NK-92 (cell line): ENCODE measurements around the gene NUP210L.
"Not testable (repeated sequence)": the region's sequence is repeated elsewhere in the genome, so short reads cannot be mapped to it uniquely, and the experiment has no call there.

Experiments
- DNase-seq: peaks from one replicate; lab custom pipeline; 2025; ENCODE audit not compliant: unreplicated experiment; lab: John Stamatoyannopoulos, UW

Gene NUP210L

DNA sequence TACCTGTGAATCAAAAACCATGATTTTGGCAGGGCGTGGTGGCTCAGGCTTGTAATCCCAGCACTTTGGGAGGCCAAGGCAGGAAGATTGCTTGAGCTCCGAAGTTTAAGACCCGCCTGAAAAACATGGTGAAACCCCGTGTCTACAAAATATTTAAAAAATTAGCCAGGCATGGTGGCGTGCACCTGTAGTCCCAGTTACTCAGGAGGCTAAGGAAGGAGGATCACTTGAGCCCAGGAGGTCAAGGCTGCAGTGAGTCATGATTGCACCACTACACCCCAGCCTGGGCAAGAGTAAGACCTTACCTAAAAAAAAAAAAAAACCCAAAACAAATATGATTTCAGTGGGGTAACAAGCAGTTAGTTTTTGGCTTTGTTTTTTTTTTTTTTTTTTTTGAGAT lies 54.7 kb downstream of the NUP210L start:
- DNase-seq, result not testable (repeated sequence)

DNA sequence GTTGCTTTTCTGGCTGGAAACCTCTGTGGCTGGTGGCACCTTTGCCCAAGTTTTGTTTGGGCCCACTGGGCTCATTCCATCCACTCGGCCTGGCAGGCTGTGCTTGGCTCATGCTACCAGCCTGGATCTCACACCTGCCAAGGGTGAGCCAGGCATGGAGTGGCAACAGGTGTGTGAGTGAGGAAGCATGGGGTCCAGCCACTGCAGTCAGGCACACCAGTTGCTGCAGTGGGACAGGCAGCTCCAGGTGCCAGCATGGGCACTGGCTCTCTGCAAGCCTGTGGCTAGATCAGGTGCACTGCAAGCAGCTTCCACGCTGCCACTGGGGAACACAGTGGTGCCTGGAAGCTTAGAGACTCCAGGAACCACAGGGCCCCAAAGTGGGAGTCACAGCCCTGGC lies 57.0 kb downstream of the NUP210L start:
- DNase-seq, result no peak

DNA sequence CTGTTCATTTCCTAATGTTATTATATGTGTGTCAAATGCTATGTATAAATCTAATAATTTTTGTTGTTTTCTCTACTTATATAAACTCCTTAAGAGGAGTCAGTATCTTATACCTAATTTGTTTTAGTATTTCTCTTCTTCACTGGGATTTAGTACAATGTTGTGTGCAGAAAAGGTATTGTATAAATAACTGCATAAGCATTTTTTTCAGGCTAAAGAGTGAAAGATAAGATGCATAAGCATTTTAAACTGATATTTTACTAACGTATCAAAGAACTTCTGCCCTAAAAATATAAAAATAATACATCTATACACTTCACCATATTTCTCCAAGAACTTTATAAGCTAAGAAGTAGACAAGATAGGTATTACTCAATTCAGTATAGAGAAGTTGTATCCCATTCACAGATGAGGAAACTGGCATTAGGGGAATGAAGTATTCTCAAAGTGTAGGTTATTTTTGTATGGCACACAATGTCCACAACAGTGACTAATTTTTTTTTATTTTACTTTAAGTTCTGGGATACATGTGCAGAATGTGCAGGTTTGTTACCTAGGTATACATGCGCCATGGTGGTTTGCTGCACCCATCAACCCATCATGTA lies 59.3 kb downstream of the NUP210L start:
- DNase-seq, result no peak

DNA sequence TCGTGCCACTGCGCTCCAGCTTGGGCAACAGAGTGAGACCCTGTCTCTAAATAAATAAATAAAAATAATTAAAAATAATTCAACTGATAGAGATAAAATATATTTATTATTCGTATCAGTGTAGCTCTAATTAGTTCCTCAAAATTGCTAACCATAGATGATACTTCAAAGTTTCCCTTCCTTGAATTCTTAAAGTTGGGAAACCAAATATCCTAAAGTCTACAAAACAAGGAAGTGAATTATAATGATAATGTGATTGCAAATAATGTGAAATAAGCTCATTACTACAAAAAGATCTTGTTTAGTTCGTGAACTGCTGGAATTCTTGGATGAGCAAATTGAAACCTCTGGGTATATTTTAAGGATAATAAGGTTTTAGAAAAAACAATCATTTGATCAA lies 60.5 kb downstream of the NUP210L start:
- no peak for DNase-seq

DNA sequence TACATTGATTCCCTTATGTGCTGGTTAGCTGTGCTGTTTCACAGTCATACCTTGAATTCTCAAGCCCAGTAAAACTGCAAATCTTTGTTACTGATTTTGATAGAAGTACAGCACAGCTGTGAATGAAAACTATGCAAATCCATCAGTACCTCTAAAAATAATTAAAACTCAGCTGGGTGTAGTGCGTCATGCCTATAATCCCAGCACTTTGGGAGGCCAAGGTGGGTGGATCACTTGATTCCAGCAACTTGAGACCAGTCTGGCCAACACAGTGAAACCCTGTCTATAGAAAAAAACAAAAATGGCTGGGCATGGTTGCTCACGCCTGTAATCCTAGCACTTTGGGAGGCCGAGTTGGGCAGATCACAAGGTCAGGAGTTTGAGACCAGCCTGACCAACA lies 61.2 kb downstream of the NUP210L start:
- no peak for DNase-seq

DNA sequence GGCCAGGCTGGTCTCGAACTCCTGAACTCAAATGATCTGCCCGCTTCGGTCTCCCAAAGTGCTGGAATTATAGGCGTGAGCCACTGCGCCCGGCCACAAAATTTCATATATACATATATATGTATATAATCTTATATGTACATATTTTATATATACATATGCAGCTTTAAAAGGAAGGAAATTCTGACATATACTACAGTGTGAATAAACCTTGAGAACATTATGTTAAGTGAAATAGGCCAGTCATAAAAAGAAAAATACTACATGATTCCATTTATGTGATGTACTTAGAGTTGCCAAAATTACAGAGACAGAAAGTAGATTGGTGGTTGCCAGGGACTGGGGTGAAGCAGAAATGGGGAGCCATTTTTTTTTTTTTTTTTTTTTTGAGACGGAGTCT lies 63.2 kb downstream of the NUP210L start:
- no peak for DNase-seq

DNA sequence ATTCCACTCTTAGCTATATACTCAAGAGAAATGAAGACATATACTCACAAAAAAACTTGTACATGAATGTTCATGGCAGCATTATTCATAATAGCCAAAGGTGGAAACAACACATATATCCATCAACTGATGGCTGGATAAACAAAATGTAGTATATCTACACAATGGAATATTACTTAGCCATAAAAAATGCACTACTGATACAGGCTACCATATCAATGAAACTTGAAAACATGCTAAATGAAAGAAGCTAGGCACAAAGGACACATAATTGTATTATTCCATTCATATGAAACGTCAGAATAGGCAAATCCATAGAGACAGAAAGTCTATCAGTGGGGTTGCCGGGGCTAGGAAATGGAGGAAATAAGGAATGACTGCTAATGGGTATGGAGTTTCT lies 67.3 kb downstream of the NUP210L start:
- DNase-seq, result no peak

DNA sequence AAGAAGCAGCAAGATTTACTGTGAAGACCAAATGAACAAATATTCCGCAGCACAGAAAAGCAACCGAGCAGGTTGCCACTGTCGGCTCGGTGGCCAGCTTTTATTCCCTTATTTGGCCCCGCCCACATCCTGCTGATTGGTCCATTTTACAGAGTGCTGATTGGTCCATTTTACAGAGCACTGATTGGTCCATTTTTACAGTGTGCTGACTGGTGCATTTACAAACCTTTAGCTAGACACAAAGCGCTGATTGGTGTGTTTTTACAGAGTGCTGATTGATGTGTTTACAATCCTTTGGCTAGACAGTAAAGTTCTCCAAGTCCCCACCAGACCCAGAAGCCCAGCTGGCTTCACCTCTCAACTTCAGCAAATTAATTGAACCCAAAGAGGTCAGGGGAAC lies 71.8 kb downstream of the NUP210L start:
- not testable (repeated sequence) for DNase-seq

DNA sequence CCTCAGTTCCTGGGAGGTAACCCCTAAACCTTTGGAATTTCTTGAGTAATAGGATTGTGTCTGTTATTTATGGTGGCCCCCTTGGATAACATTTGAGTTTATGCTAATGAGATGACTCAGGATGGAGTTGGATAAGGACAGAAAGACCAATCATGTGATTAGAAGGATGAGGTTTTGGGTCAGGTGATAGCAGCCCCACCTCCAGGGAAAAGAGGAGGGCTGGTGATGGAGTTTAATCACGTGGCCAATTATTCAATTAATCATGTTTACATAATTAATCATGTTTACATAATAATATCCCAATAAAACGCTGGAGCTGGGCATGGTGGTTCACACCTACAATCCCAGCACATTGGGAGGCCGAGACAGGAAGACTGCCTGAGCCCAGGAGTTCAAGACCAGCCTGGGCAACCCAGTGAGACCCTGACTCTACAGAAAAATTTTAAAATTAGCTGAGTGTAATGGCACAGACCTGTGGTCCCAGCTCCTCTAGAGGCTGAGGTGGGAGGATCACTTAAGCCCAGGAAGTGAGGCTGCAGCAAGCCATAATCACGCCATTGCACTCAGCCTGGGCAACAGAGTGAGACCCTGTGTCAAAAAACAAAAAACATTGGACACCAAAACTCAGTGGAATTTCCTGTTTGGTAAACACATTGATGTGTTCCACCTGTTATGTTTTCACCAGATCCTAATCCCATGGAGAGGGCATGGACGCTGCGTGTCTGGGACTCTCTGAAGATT lies 73.3 kb downstream of the NUP210L start:
- no peak for DNase-seq

DNA sequence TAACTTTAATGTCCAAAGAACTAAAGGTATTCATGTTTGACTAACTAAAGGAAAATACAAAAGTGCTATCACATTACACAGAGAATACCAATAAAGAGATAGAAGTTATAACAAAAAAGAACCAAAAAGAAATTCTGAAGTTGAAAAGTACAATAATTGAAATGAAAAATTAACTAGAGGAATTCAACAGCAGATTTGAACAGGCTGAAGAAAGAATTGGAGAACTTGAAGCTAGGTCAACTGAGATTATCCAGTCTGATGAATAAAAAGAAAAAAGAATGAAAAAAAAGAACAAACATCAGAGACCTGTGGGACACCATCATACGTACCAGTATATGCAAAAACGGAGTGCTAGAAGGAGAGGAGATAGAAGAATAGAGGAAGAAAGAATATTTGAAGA lies 78.5 kb downstream of the NUP210L start:
- no peak for DNase-seq

DNA sequence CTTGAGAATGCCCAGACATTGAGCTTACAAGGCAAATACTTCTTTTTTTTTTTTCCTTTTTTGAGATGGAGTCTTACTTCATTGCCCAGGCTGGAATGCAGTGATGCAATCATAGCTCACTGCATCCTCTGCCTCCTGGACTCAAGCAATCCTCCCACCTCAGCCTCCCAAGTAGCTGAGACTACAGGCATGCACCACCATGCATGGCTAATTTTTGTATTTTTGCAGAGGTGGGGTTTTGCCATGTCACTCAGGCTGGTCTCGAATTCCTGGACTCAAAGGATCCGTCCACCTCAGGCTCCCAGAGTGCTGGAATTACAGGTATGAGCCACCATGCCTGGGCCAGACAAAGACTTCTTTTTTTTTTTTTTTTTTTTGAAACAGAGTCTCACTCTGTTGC lies 79.1 kb downstream of the NUP210L start:
- no peak for DNase-seq

DNA sequence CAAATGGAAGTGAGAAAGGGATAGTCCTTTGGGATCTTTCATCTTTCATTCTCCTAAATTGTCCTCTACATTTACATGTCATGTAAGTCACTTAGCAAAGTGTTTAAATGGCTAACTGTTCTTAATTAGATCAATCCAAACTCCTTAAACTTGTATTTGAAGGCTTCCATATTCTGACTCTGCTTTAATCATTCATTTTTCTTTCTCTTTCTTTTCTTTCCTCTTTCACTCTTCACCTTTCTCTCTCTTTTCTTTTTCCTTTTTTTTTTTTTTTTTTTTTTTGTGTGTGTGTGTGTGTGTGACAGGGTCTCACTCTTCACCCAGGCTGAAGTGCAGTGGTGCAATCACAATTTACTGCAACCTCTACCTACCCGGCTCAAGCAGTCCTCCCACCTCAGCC lies 92.6 kb downstream of the NUP210L start:
- no peak for DNase-seq

DNA sequence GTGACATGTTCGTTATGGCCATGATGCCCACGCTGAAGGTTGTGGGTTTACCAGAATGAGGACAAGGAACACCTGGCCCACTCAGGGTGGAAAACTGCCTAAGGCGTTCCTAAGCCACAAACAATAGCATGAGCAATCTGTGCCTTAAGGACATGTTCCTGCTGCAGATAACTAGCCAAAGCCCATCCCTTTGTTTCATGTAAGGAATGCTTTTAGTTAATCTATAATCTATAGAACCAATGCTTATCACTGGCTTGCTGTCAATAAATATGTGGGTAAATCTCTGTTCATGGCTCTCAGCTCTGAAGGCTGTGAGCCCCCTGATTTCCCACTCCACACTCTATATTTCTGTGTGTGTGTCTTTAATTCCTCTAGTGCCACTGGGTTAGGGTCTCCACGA lies 107.4 kb downstream of the NUP210L start:
- not testable (repeated sequence) for DNase-seq

DNA sequence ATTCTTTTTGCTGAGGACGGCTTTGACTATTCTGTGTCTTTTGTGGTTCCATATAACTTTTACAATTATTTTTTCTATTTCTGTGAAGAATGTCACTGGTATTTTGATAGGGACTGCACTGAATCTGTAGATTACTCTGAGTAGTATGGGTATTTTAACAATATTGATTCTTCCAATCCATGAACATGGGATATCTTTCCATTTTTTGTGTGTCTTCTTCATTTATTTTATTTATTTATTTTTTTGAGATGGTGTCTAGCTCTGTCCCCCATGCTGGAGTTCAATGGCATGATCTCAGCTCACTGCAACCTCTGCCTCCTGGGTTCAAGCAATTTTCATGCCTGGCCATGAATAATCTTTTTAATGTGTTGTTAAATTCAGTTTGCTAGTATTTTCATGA lies 121.2 kb downstream of the NUP210L start:
- not testable (repeated sequence) for DNase-seq

DNA sequence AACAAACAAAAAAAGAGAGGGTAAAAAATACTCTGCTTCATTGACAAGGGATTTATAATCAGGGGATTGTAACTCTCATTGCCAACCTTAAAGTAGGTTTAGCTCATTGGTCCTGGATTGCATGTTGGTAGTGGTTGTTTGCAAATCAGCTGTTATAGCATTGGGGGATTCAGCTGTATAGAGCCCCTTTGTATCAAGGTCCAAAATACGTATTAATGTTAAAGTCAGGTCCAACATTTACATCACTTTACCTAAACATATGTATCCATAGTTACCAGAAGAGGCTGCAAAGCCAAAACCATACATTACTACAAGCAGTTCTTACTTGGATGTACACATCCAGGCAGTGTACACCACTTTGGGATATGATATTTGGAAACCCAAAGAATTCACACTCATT lies 134.9 kb downstream of the NUP210L start:
- no peak for DNase-seq

DNA sequence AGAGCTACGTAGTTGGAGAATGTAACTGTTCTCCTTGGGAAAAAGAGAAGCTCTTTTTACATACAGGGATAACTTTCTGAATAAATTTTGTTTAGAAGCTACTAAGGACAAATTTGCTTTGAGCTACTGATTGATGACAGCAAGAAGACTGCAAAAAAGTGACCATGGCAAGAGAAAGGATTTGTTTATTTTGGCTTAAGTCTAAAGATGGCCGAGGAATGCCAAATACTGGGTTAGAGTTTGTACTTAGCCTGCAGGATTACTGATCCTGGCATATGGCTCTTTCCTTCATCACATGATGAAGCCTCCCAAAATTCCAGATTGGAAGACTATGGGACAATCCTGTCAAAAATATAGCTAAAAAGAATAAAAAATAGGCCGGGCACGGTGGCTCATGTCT lies 135.6 kb downstream of the NUP210L start:
- no peak for DNase-seq

DNA sequence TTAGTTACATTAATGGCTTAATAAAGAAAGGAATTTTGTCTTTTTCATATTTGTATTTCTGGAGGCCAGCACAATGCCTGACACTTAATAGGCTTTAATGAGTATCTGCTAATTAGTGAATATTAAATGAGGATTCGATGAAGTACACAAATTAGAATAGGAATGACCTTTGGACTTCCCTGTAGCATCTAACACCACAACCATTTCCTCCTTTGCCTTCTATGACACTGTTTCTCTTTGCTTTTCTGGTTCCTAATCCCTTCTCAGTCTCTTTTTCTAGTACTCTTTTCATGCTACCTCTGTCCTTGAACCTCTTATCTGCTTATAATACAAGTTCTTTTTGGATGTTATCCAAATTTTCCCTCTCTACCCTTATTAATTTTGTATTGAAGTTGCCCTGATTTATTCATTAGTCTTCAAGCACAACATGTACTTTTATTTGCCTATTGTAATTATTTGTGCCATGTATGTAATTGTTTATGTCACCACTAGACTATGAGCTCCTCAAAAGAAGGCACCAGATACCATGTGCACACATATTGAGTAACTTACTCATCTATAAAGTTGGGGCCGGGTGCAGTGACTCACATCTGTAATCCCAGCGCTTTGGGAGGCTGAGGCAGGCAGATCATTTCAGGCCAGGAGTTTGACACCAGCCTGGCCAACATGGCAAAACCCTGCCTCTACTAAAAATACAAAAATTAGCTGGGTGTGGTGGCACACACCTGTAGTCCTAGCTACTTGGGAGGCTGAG lies 140.5 kb downstream of the NUP210L start:
- DNase-seq, result no peak

DNA sequence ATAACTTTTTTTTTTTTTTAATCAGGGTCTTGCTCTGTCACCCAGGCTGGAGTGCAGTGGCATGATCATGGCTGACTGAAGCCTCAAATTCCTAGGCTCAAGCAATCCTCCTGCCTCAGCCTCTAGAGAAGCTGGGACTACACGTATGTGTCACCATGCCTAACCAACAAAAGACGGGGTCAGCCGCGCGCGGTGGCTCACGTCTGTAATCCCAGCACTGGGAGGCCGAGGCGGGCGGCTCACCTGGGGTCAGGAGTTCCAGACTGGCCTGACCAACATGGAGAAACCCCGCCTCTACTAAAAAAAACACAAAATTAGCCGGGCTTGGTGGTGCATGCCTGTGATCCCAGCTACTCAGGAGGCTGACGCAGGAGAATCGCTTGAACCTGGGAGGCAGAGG lies 142.3 kb downstream of the NUP210L start:
- DNase-seq, result not testable (repeated sequence)

DNA sequence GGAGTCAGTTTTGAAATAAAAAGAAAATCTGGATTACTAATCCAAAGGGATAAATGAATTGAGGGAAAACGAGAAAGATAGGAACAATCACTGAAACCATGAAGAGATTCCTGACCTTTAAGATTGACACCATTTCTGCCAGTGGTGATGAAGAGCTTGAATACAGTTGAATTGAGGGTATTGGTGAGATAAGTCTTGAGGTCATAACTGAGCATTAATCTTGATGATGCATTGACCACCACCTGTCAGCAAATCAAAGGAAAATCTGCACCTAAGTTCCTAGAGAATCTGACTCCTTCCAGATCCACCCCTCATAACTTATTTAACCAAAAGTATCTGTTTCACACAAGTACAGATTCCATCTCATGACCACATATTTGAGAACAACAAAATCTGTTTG lies 142.7 kb downstream of the NUP210L start:
- DNase-seq, result no peak

DNA sequence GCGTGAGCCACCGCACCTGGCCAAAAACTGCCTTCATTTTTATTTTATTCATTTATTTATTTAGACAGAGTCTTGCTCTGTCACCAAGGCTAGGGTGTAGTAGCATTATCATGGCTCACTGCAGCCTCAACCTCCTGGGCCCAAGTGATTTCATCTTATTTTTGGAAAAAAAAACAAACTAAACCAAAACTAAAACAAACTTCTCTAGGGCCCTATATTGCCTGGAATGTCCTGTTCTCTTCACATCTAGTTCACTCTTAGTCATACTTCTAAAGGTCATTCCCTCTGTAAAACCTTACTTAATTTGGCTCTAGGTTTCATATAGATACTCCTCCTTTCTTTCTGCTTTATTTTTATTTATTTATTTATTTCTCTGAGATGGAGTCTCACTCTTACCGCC lies 148.7 kb downstream of the NUP210L start:
- DNase-seq, result no peak

DNA sequence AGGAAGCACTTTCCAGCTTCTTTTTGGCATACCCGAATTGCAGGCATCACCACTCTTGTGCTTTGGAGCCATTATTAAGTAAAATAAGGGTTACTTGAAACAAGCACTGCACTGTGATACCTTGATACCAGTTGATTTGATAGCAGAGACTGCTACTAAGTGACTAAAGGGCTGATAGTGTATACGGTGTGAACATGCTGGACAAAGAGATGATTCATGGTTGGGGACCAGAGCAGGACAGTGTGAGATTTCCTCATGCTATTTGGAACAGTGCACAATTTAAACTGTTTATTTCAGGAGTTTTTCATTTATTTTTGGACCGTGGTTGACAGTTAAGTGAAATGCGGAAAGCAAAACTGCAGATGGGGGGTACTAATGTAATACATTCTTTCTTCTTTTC lies 154.5 kb downstream of the NUP210L start:
- DNase-seq, result no peak

DNA sequence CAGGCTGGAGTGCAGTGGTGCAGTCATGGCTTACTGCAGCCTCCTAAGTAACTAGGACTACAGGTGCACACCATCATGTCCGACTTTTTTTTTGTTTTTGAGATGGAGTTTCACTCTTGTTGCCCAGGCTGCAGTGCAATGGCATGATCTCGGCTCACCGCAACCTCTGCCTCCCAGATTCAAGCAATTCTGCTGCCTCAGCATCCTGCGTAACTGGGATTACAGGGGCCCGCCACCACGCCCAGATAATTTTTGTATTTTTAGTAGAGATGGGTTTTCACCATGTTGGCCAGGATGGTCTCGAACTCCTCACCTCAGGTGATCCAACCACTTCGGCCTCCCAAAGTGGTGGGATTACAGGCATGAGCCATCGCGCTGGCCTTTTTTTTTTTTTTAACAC lies 158.0 kb downstream of the NUP210L start:
- DNase-seq, result not testable (repeated sequence)
